KMS-11 (cell line): ENCODE results near the gene CFDP1.

Source experiments
- H2AFZ ChIP-seq: fragments of 200-600 bp; sonication (generic); 2 replicates; pipeline ENCODE4 v1.6.1; 2016; ENCODE audit warnings: antibody characterized with exemption, mixed run types, low read depth
- H3K27ac ChIP-seq: fragments of 200-600 bp; sonication (generic); 2 replicates; pipeline ENCODE4 v1.6.1; 2016; ENCODE audit warnings: mild to moderate bottlenecking, mixed run types
- H3K27me3 ChIP-seq: fragments of 200-600 bp; sonication (generic); 2 replicates; pipeline ENCODE4 v1.6.1; 2017; ENCODE audit warnings: mild to moderate bottlenecking, low read depth, mixed run types, moderate library complexity; ENCODE audit not compliant: insufficient read depth
- H3K36me3 ChIP-seq: fragments of 200-600 bp; sonication (generic); 2 replicates; pipeline ENCODE4 v1.6.1; 2017; ENCODE audit warnings: mild to moderate bottlenecking, mixed run types; ENCODE audit not compliant: insufficient read depth
- H3K4me1 ChIP-seq: fragments of 200-600 bp; sonication (generic); 2 replicates; pipeline ENCODE4 v1.6.1; 2016; ENCODE audit warnings: mild to moderate bottlenecking, low read depth, mixed run types; ENCODE audit not compliant: poor library complexity, severe bottlenecking
- H3K4me2 ChIP-seq: fragments of 200-600 bp; sonication (generic); 2 replicates; pipeline ENCODE4 v1.7.0; 2016; ENCODE audit warnings: mild to moderate bottlenecking, mixed run types
- H3K4me3 ChIP-seq: fragments of 200-600 bp; sonication (generic); IDR thresholded peaks from 2 replicates; pipeline ENCODE4 v1.6.1; 2017; ENCODE audit warnings: low read depth, low read length, mixed read lengths; ENCODE audit not compliant: insufficient read depth
- H3K79me2 ChIP-seq: fragments of 200-600 bp; sonication (generic); 2 replicates; pipeline ENCODE4 v1.6.1; 2016; ENCODE audit warnings: low read depth, mixed run types; ENCODE audit not compliant: insufficient read depth
- H3K9ac ChIP-seq: fragments of 200-600 bp; sonication (generic); 2 replicates; pipeline ENCODE4 v1.6.1; 2016; ENCODE audit warnings: mild to moderate bottlenecking, mixed run types
- H4K20me1 ChIP-seq: fragments of 200-600 bp; sonication (generic); 2 replicates; pipeline ENCODE4 v1.6.1; 2016; ENCODE audit warnings: mild to moderate bottlenecking, mixed run types; ENCODE audit not compliant: insufficient read depth
- TF ChIP-seq, protein P1 (sequence below): fragments of 200-600 bp; sonication (generic); conservative IDR thresholded peaks from 2 replicates; pipeline ENCODE4 v1.6.1; 2017; ENCODE audit warnings: low read depth, mild to moderate bottlenecking, antibody characterized with exemption, low read length, moderate library complexity, mixed read lengths

Gene CFDP1

DNA sequence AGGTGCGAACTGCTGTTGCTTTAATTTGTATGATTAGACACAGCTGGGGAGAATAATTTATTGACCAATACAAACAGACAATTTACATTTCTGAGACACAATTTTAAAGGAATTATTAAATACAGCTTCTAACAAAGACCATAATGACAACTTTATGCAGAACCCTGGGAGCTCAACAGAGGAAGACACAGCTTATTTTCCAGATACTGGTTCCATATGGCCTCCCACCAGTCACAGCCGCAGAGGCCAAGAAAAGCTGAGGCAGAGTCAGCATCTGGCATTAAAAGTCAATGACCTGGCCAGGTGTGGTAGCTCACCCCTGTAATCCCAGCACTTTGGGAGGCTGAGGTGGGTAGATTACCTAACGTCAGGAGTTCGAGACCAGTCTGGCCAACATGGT, 115.8 kb downstream of the CFDP1 start:
- peaks cover 18% of the 10 kb centered on the region; the same call in 1 of the 2 replicates for H3K27me3 ChIP-seq
- no peak overlapping the region for H3K4me3 ChIP-seq
- H3K4me1 ChIP-seq = peaks cover 15% of the 10 kb centered on the region
- no peak overlapping the region for H2AFZ ChIP-seq
- TF ChIP-seq, protein P1, sequence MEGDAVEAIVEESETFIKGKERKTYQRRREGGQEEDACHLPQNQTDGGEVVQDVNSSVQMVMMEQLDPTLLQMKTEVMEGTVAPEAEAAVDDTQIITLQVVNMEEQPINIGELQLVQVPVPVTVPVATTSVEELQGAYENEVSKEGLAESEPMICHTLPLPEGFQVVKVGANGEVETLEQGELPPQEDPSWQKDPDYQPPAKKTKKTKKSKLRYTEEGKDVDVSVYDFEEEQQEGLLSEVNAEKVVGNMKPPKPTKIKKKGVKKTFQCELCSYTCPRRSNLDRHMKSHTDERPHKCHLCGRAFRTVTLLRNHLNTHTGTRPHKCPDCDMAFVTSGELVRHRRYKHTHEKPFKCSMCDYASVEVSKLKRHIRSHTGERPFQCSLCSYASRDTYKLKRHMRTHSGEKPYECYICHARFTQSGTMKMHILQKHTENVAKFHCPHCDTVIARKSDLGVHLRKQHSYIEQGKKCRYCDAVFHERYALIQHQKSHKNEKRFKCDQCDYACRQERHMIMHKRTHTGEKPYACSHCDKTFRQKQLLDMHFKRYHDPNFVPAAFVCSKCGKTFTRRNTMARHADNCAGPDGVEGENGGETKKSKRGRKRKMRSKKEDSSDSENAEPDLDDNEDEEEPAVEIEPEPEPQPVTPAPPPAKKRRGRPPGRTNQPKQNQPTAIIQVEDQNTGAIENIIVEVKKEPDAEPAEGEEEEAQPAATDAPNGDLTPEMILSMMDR = no peak
- H3K27ac ChIP-seq = no peak overlapping the region
- no peak overlapping the region for H3K4me2 ChIP-seq
- no peaks in the 10 kb centered on the region for H3K36me3 ChIP-seq
- no peaks in the 10 kb centered on the region for H4K20me1 ChIP-seq
- H3K79me2 ChIP-seq = no peaks in the 10 kb centered on the region
- no peak overlapping the region for H3K9ac ChIP-seq

GRCh38 chr16:75317101-75317522, 116.2 kb downstream of the CFDP1 start:
- Histone ChIP-seq H4K20me1 (no peaks in the 10 kb centered on the region), H3K9ac (no peak overlapping the region), H3K27me3 (peaks cover 18% of the 10 kb centered on the region; the same call in 1 of the 2 replicates), H3K4me3 (no peak overlapping the region), H3K27ac (no peak overlapping the region), H2AFZ (no peak overlapping the region), H3K79me2 (no peaks in the 10 kb centered on the region), H3K36me3 (no peaks in the 10 kb centered on the region), H3K4me2 (no peak overlapping the region), H3K4me1 (peaks cover 15% of the 10 kb centered on the region)
- TF ChIP-seq, protein P1 = no peak

- H3K79me2 ChIP-seq = no peaks in the 10 kb centered on the region
- no peak overlapping the region for H3K9ac ChIP-seq
- H3K4me3 ChIP-seq = no peak overlapping the region
- H3K27me3 ChIP-seq = peaks cover 11% of the 10 kb centered on the region; the same call in 1 of the 2 replicates
- H3K27ac ChIP-seq = no peak overlapping the region
- no peak overlapping the region for H2AFZ ChIP-seq
- no peaks in the 10 kb centered on the region for H4K20me1 ChIP-seq
- peaks cover 15% of the 10 kb centered on the region for H3K4me1 ChIP-seq
- H3K4me2 ChIP-seq = no peak overlapping the region
- H3K36me3 ChIP-seq = no peaks in the 10 kb centered on the region
- TF ChIP-seq, protein P1 = no peak
Observed at GRCh38 chr16:75315539-75316306, 117.6 kb downstream of the CFDP1 start.

GRCh38 chr16:75312875-75313274, 120.4 kb downstream of the CFDP1 start:
- Histone ChIP-seq H3K4me2 (no peak overlapping the region), H3K36me3 (no peaks in the 10 kb centered on the region), H3K4me3 (no peak overlapping the region), H4K20me1 (no peaks in the 10 kb centered on the region), H2AFZ (no peak overlapping the region), H3K79me2 (no peaks in the 10 kb centered on the region), H3K27me3 (no peaks in the 10 kb centered on the region), H3K9ac (no peak overlapping the region), H3K4me1 (no peaks in the 10 kb centered on the region), H3K27ac (no peak overlapping the region)
- TF ChIP-seq, protein P1 = no peak
